Common myeloid progenitor, CD34-positive (primary cell): ENCODE measurements around the gene TVP23B. TPM values are rescaled to one million over a fixed set of nuclear protein-coding genes. Genes with fewer than 3 reads are reported as not detected.
A peak's percentile ranks its signal among the peaks of the same experiment; 100 is the strongest.
"Not testable (repeated sequence)": the region's sequence is repeated elsewhere in the genome, so short reads cannot be mapped to it uniquely, and the experiment has no call there.

Experiments
- CTCF ChIA-PET: fragments of 350-600 bp; sonication (Branson Sonifier 250); formaldehyde crosslinking; loops from one replicate; lab custom pipeline; 2021; ENCODE audit warnings: antibody characterized with exemption; lab: Charles Lee
- POLR2A ChIA-PET: fragments of 350-600 bp; sonication (Branson Sonifier 250); formaldehyde crosslinking; loops from one replicate; lab custom pipeline; 2021; ENCODE audit warnings: antibody characterized with exemption; lab: Charles Lee
- DNase-seq, 3 donors: peaks; one replicate each; pipeline versions ENCODE4 v3.0.0 to v3.0.0-alpha.2; 2013
- H3K27ac ChIP-seq, 2 experiments: 1 replicate in 1 of 2; 2 replicates in 1 of 2; pipeline ENCODE4 v1.7.0; 2013; ENCODE audit warnings: inconsistent platforms in 2 of 2, low read length in 2 of 2, mild to moderate bottlenecking in 2 of 2, low read depth in 1 of 2, moderate library complexity in 1 of 2; ENCODE audit not compliant: severe bottlenecking in 2 of 2, insufficient read depth in 1 of 2, poor library complexity in 1 of 2
- H3K27me3 ChIP-seq, 5 experiments: replicated peaks in 2 of 5; 1 replicate in 3 of 5; 2 replicates in 2 of 5; pipeline versions ENCODE4 v1.6.1 to v1.7.0; 2013; ENCODE audit warnings: low read length in 4 of 5, mild to moderate bottlenecking in 2 of 5, moderate library complexity in 2 of 5, inconsistent platforms in 1 of 5; ENCODE audit not compliant: insufficient read depth in 5 of 5, control insufficient read depth in 4 of 5
- H3K36me3 ChIP-seq, 4 experiments: 1 replicate in 2 of 4; 2 replicates in 2 of 4; pipeline versions ENCODE4 v1.6.1 to v1.7.0; 2013; ENCODE audit warnings: low read length in 3 of 4, control low read depth in 1 of 4, mild to moderate bottlenecking in 1 of 4; ENCODE audit not compliant: control insufficient read depth in 4 of 4, insufficient read depth in 4 of 4
- H3K4me1 ChIP-seq, 4 experiments: 1 replicate in 3 of 4; 2 replicates in 1 of 4; pipeline versions ENCODE4 v1.6.1 to v1.7.1; 2013; ENCODE audit warnings: low read length in 3 of 4, mild to moderate bottlenecking in 3 of 4, control low read depth in 1 of 4, inconsistent platforms in 1 of 4, moderate library complexity in 1 of 4; ENCODE audit not compliant: control insufficient read depth in 4 of 4, insufficient read depth in 4 of 4; ENCODE audit errors: control extremely low read depth in 1 of 4
- H3K4me3 ChIP-seq, 7 experiments: 1 replicate in 4 of 7; 2 replicates in 3 of 7; pipeline versions ENCODE4 v1.5.1 to v1.7.0; 2013; ENCODE audit warnings: mild to moderate bottlenecking in 7 of 7, low read length in 6 of 7, moderate library complexity in 6 of 7, inconsistent platforms in 2 of 7, low read depth in 2 of 7, control low read depth in 1 of 7; ENCODE audit not compliant: insufficient read depth in 4 of 7, control insufficient read depth in 1 of 7; ENCODE audit errors: extremely low read depth in 1 of 7
- H3K9me3 ChIP-seq, 5 experiments: 1 replicate in 4 of 5; 2 replicates in 1 of 5; pipeline versions ENCODE4 v1.6.1 to v1.7.1; 2013; ENCODE audit warnings: low read length in 4 of 5, mild to moderate bottlenecking in 2 of 5, inconsistent platforms in 1 of 5, low read depth in 1 of 5, moderate library complexity in 1 of 5; ENCODE audit not compliant: control insufficient read depth in 4 of 5, insufficient read depth in 2 of 5; ENCODE audit errors: control extremely low read depth in 1 of 5
- WGBS: methylation state at CpG from one replicate; pipeline ENCODE4 v1.1.5; 2013; ENCODE audit not compliant: insufficient coverage; 5-methylcytosine and 5-hydroxymethylcytosine counted together
- polyA plus RNA-seq: library from polyadenylated mRNA; unstranded; fragments of 120-200 nt; gene quantifications from one replicate; pipeline ENCODE4 v1.2.1, GENCODE V29; 2013

The TVP23B gene
- polyA plus RNA-seq, result 23.4 TPM

- WGBS, result 0% methylated on average over 21 of the region's 56 CpGs
- H3K9me3 ChIP-seq, H3K27me3 ChIP-seq, POLR2A ChIA-PET, CTCF ChIA-PET, H3K4me1 ChIP-seq, H3K36me3 ChIP-seq: not testable (repeated sequence)
- Histone ChIP-seq H3K27ac (peak within 1 kb of the TSS; percentile 33 to 78), H3K4me3 (peak within 1 kb of the TSS; percentile 43 to 73 (median 51))
- peak; percentile 95 to 99 (median 98) for DNase-seq
Measured at GRCh38 chr17:18780991-18781718, at the start of gene TVP23B. TSS of gene TVP23B (plus strand) at chr17:18781183. CDS start at chr17:18781294, 111 bp downstream.

GRCh38 chr17:18732438-18732837 is 48.5 kb upstream of the TVP23B start:
- CTCF ChIA-PET, H3K4me1 ChIP-seq, H3K9me3 ChIP-seq, H3K4me3 ChIP-seq, H3K27me3 ChIP-seq, H3K36me3 ChIP-seq, H3K27ac ChIP-seq, DNase-seq, POLR2A ChIA-PET: not testable (repeated sequence)
- no CpG with 5 or more reads among the region's 1 CpG for WGBS

GRCh38 chr17:18733350-18733749 is 47.6 kb upstream of the TVP23B start:
- POLR2A ChIA-PET, CTCF ChIA-PET: not testable (repeated sequence)

GRCh38 chr17:18739616-18740391 is 41.2 kb upstream of the TVP23B start:
- H3K4me3 ChIP-seq, H3K36me3 ChIP-seq, H3K9me3 ChIP-seq, CTCF ChIA-PET, H3K4me1 ChIP-seq, H3K27me3 ChIP-seq, H3K27ac ChIP-seq, DNase-seq: not testable (repeated sequence)
- 95% methylated on average over 4 of the region's 7 CpGs for WGBS
- POLR2A ChIA-PET, result interaction anchor here (0.7 kb wide), 1 partner anchor 1822 kb away, joined by 4 read pairs; no protein-coding TSS in a partner anchor

More at GRCh38 chr17:18733350-18733749, 47.6 kb upstream of the TVP23B start:
- not testable (repeated sequence) for H3K9me3 ChIP-seq, H3K27ac ChIP-seq, H3K4me3 ChIP-seq, DNase-seq, H3K36me3 ChIP-seq, H3K4me1 ChIP-seq, H3K27me3 ChIP-seq
- 100% methylated on average over 2 of the region's 4 CpGs for WGBS

- H3K27ac ChIP-seq, POLR2A ChIA-PET, H3K36me3 ChIP-seq, CTCF ChIA-PET, H3K27me3 ChIP-seq, H3K4me1 ChIP-seq, H3K9me3 ChIP-seq, DNase-seq, H3K4me3 ChIP-seq: not testable (repeated sequence)
- WGBS, result 100% methylated on average over 2 of the region's 6 CpGs
Measured at GRCh38 chr17:18741228-18741627, 39.8 kb upstream of the TVP23B start.

- H3K9me3 ChIP-seq, DNase-seq, CTCF ChIA-PET, H3K4me1 ChIP-seq, H3K36me3 ChIP-seq, H3K4me3 ChIP-seq, H3K27me3 ChIP-seq, H3K27ac ChIP-seq, POLR2A ChIA-PET: not testable (repeated sequence)
- no CpG with 5 or more reads among the region's 10 CpGs for WGBS
Measured at GRCh38 chr17:18743699-18744421, 37.1 kb upstream of the TVP23B start, which contains the start of gene FBXW10. TSS of gene FBXW10 (plus strand) at chr17:18744054. CDS start at chr17:18744245, 191 bp downstream.
